ENCODE data around the gene ILKAP.

The ILKAP gene

DNA sequence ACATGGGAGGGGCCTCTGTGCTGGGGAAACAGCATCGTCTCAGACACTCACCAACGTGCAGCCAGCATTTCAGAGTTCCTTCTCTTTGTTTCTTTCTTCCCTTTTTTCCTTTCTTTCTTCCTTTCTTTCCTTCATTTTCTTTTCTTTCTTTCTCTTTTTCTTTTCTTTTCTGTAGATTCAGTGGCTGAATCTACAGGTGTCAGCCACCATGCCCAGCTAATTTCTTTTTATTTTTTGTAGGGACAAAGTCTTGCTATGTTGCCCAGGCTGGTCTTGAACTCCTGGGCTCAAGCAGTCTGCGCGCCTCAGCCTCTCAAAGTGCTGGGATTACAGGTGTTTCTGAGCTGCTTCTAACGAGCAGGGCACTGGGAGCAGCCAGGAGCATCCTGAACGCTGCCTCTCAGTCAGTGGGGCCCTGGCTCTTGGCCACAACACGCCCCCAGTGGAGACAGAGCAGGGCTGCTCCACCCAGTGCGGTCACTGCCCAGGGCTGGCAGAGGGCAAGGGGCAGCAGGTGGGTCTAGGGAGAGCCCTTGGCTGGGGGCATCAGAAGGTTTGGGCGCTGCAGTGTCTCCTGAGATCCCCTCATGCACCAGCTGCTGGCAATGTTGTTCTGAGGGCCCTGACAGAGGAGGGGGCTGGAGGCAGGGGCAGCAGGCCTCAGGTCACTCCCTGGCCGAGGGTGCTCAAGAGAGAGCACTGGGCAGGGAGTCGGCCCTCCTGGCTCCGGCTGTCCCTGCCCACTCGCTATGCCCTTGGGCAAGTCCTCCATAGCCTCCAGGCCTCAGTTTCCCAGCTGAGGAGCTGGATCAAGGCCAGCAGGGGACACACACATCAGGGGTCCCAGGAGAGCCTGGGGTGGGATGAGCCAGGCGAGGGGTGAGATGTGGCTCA, 69.7 kb downstream of the ILKAP start:
- no peak for DNase-seq

DNA sequence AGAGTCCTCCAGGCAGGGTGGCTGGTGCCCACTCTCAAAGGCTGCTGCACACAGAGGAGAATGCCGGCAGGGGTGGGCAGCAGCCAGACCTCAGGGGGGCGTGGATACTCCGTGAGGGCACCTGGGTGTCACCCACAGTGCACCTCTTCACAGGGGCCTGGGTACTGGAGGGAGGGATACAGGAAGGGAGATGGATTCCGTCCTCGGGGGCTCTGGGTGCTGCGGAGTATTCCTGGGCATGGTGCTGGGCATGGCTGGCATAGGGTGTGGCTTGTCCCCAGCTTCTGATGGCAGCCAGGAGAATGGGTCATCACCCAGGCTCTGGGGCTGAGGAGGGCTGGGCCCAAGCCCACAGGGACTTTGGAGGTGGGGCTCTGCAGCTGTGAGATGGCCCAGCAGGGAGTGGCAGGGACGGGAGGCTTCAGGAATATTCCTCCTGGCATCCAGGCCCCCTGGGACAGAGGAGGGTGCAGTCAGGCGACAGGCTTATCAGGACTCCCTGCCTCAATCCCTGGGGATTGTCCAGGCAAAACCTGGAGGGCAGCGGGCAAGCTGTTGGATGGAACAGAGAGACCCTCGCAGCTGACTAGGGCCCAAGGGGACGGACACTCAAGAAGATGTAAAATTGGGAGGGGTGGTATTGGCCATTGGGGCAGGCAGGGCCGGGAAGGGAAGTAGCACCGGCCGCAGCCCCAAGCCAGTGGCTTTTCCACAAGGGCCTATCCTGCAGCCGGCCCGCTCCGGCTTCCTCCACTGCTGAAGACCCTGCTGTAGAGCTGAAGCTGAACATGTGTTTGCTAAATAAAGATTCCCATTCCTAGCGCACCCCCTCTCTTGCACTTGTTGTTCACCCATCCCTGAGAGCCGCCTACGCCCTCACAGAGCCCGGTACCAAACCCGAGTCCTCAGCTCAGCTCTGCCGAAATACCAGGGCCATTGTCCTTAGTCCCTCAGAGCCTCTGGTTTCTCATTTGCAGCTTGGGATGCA, 70.7 kb downstream of the ILKAP start:
- no peak for DNase-seq

DNA sequence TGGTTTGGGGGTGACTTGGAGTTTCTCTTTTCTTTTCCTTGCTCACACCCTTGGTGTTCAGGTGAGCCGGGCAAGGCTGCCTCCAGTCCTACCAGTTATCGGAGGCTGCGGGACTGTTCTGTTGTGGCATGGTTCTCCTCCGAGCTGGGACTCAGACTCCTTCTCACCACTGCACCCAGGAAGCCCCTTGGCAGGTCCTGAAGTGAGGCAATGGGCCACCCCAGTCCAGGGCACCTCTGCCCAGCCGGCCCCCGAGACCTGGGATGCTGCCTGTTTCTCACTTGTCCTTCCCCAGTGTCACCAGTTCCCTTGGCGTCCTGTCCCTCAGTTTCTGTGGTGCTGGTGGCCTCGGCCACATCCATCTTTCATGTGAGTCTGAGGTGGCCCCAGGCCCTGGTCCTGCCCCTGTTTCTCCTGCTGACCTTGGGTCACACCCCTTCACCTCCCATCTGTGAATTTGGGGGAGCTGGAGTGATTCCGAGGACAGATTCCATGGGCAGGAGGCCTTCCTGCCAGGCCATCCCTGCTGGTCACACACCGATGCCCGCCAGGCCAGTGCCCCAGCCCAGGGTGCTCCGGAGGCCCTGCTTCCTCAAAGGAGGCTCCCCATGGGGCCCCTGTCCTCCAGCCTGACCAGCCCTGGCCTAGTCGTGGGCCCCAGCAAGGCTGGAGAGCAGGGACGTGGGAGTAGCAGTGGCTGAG, 71.6 kb downstream of the ILKAP start:
- no peak for DNase-seq

DNA sequence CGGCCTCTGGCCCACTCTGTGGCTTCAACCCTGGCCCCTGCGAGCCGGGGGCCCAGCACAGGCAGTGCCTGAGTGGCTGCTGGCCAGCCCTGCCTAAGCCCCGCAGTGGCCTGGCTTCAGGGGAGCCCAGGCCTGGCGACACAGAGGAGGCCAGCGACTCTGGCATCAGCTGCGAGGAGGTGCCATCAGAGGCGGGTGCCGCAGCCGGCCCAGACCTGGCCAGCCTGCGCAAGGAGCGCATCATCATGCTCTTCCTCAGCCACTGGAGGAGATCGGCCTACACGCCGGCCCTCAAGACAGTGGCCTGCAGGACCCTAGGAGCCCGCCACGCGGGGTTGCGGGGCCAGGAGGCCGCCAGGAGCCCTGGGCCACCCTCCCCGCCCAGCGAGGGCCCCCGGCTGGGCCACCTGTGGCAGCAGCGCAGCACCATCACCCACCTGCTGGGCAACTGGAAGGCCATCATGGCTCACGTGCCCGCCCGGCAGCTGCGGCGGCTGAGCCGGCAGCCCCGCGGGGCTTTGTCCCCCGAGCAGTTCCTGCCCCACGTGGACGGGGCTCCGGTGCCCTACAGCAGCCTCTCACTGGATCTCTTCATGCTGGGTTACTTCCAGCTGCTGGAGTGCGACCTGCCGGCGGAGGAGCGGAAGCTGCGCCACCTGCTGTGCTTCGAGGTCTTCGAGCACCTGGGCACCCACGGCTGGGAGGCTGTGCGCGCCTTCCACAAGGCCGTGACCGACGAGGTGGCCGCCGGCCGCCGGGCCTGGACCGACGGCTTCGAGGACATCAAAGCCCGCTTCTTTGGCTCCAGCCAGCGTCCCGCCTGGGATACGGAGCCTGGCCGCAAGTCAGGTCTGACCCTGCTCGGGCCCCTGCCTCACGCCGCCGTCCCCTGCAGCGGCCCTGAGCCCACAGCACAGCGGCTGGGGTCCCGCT, 72.5 kb downstream of the ILKAP start:
- DNase-seq: no peak

DNA sequence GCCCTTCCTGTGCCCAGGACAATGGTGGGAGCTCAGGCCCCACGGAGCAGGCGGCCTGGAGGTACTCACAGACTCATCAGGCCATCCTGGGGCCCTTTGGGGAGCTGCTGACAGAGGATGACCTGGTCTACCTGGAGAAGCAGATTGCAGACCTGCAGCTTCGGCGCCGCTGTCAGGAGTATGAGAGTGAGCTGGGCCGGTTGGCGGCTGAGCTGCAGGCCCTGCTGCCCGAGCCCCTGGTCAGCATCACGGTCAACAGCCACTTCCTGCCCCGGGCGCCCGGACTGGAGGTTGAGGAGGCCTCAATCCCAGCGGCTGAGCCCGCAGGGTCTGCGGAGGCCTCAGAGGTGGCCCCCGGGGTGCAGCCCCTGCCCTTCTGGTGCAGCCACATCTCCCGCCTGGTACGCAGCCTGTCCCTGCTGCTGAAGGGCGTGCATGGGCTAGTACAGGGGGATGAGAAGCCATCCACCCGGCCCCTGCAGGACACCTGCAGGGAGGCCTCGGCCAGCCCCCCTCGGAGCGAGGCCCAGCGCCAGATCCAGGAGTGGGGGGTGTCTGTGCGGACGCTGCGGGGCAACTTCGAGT, 73.3 kb downstream of the ILKAP start:
- no peak for DNase-seq

DNA sequence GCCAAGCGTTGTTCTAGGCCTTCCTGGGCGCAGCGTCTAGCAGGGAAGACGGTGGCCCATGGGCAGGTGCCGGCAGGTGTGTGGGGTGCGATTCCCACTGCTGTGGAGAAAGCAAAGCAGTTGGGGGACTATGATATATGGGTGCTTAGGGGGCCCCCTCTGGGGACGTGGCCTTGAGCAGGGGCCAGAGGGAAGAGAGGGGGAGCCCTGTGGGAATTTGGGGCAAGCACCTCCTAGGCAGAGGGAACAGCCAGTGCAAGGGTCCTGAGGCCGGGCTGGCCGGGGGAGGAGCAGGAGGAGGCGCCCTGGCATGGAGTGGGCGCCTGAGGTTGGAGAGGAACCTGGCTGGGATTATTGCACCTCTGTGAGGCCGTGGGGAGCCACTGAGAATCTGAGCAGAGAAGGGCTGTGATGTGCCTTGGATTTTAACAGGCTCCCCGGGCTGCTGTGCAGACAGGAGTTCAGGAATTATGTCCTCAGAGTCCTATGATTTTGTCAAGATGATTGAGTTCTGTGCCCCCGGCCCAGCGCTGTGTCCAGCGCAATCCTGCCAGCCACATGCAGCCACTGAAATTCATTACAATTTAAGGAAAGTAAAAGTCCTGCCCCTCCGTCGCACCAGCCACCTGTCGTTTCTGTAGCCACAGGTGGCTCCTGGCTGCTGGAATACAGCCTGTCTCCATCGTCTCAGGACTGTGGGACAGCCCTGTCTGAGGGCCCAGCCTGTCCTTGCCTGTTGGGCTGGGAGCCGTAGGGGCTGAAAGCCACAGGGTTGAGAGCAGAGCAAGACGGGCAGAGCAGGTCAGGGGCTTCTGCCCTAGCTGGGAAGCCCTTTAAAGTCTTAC, 74.1 kb downstream of the ILKAP start:
- no peak for DNase-seq

DNA sequence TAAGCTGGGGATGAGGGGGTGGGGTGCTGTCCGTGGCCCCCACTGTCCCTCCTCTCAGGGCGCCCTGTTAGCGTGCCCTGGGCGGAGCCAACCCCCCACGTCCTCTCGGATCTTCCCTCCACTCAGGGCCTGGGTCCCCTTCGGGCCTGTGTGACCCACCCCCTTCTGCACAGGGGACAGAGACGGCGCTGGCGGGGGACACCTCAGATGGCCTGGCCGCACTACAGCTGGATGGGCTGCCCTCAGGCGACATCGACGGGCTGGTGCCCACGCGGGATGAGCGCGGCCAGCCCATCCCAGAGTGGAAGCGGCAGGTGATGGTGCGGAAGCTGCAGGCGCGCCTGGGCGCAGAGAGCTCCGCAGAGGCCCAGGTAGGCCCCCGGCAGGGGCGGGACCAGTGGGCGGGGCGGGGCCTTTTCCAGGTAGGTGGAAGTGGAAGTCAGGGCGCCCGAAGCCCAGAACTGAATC, 74.9 kb downstream of the ILKAP start:
- DNase-seq: no peak

DNA sequence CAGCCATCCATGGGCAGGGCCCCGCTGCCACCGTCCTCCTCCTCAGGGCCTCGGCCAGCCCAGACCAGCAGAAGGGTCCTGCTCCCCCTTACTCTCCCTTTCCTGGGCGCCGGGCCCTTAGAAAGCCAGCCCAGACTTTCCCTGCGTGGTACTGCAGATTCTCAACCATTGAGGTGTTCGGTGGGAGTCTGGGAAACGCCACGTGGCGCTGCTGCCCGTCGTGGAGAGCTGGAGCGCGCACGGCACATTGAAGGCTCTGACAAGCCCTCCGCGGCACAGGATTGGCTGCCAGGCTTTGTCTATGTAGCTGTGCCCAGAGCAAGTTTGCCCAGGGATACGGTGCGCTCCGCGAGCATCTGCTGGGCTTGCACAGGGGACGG, 75.4 kb downstream of the ILKAP start:
- DNase-seq: no peak

DNA sequence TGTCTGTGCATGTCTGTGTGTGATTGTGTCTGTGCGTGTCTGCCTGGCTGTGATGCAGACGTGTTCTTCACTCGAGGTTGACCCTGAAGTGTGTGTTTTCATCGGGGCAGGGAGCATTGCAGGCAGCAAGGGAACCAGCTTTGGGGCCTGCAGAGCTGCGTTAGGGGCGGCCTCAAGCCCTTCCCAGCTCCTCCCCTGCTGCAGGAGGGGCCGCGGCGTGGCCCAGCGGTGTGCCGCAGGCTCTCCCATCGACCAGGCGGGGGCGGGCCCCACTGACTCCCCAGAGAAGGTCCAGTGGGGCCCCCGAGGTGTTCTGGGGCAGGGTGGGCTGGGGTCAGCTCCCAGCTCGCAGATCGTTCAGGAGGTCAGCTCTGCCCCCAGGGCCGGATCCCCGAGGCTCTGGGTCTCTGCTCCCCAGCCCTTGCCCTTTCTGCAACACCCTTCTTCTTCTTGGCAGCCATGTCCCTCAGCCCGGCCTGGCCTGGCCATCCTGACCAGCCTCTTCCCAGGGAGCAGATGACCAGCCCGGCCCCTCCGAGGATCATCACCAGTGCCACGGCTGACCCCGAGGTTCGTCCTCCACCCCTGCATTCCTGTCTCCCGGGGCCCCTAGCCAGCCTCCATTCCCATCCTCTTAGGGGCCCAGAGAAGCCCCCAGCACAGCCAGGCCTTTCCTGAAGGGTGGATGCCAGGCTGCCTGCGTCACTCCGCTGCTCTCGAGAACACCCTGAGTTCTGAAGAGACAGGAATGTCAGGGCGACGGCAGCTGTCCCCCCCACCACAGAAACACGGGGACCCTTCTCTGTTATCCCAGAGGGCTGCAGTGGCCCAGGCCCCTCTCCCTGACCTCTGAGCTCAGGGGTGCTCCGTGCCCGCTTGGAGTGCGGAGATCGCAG, 76.1 kb downstream of the ILKAP start:
- no peak for DNase-seq

DNA sequence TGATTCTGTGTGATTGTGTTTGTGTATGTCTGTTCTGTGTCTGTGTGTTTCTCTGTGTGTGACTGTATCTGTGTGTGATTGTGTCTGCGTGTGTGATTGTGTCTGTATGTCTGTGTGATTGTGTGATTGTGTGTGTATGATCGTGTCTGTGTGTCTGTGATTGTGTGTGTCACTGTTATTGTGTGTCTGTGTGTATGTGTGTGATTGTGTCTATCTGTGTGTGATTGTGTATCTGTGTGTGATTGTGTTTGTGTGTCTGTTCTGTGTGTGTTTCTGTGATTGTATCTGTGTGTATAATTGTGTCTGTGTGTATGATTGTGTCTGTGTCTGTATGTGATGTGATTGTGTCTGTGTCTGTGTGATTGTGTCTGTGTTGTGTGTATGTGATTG, 76.7 kb downstream of the ILKAP start:
- DNase-seq: no peak

DNA sequence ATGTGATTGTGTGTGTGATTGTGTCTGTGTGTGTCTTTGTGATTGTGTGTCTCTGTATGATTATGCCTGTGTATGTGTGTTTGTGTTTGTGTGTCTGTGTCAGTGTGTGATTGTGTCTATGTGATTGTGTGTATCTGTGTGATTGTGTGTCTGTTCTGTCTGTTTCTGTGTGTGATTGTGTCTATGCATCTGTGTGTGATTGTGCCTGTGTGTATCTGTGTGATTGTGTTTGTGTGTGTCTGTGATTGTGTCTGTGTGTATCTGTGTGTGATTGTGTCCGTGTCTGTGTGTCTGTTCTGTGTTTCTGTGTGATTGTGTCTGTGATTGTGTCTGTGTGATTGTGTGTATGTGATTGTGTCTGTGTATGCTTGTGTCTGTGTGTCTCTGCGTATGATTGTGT, 77.2 kb downstream of the ILKAP start:
- no peak for DNase-seq

DNA sequence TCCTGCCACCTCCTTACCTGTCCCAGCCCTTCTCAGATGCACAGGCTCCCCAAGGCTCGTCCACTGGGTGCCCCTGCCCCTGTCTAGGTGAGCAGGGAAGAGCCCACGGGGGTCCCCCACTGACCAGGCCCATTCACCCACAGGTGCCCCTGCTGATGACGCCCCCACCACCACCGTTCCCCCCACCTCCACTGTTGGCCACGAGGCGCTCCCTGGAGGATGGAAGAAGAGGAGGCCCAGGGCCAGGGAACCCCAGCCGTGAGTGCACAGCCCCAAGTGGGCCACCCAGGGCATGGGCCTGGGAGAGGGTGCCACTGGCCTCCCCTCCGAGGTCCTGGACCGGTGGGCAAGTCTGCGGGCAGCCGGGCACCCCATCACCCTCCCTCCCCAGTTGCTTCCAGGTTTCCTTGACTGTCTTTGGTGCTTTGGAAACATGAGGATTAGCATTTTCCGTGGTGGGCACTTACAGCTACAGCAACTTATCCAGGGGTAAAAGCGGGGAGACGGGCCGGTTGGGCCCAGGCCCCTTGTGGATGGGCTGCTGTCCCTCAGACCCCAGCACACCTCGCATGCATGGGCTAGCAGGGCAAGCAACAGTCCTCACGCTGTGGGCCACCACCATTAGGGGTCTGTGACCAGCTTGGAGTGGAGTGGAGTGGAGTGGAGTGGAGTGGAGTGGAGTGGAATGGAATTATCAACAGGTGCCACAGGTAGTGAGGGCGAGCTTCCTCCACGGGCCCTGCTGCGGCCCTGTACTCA, 78.2 kb downstream of the ILKAP start:
- no peak for DNase-seq

DNA sequence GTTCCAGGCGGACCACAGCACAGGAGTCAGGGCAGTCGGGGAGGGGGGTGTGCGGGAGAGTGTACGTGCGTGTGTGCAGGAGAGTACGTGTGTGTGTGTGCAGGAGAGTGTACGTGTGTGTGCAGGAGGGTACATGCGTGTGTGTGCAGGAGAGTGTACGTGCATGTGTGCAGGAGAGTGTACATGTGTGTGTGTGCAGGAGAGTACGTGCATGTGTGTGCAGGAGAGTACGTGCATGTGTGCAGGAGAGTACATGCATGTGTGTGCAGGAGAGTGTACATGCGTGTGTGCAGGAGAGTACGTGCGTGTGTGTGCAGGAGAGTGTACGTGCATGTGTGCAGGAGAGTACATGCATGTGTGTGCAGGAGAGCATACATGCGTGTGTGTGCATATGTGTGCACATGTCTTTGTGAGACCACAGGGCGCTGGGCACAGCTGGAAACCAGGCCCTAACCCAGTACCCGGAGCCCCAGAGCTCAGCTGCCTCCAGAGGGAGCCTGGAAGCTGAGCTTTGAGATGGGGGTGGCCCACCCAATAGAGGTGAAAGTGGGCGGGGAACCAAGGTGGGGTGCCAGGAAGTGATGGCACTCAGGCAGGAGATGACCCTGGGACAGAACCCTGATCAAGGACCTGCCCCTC, 78.9 kb downstream of the ILKAP start:
- no peak for DNase-seq

DNA sequence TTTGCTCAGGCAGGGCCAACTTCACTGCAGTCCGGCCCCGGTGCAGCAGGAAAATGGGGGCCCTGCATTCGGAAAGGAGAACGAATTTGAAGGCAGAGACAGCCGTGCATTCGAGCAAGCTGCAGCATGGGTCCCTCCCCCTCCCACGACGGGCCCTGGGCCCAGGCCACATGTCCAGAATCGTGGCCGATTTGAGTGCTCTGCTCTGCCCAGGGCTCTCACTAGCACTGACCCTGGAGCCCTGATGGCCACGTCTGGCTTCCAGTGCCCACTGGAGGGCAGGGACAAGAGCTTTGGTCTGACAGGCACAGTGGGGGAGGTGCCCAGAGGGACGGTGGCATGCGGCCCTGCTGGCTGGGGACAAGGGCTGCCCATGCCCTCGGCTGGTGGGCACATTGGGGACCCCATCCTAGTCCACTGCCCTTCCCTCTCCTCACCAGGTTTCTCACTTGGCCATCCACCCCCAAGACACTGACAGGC, 79.5 kb downstream of the ILKAP start:
- DNase-seq: no peak

DNA sequence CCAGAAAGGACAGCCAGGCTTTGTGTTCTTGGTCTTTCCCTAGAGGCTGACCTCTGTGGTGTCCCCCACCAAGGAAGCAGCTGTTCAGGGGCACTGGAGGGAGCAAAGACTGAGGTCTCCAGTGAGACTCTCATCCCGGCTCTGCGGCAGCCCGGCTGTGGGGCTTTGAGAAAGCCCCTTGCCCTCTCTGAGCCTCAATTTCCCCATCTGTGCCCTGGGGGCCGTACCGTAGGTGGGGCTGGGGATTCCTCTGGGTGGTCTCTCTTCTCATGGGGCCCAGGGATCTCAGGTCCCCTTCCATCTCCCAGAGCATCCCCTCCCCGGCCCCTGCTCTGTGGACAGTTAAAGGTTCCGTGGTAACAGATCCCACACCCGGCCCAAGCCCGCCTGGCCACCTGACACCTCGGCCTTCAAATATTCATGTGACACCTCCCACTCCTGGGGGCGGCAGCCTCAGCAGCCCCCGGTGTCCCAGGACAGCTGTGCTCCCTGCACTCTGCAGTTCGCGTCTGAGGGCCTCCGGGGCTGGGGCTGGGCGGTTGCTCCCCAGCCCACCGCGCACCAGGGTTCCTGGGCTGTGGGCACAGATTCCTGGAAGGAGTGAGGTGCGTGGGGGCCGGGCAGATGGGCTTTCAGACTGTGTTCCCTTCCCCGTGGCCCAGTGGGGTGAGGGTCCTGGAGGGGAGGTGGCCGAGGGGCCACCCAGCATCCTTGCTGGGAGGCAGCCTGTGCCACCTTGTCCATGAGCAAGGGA, 80.1 kb downstream of the ILKAP start:
- no peak for DNase-seq

DNA sequence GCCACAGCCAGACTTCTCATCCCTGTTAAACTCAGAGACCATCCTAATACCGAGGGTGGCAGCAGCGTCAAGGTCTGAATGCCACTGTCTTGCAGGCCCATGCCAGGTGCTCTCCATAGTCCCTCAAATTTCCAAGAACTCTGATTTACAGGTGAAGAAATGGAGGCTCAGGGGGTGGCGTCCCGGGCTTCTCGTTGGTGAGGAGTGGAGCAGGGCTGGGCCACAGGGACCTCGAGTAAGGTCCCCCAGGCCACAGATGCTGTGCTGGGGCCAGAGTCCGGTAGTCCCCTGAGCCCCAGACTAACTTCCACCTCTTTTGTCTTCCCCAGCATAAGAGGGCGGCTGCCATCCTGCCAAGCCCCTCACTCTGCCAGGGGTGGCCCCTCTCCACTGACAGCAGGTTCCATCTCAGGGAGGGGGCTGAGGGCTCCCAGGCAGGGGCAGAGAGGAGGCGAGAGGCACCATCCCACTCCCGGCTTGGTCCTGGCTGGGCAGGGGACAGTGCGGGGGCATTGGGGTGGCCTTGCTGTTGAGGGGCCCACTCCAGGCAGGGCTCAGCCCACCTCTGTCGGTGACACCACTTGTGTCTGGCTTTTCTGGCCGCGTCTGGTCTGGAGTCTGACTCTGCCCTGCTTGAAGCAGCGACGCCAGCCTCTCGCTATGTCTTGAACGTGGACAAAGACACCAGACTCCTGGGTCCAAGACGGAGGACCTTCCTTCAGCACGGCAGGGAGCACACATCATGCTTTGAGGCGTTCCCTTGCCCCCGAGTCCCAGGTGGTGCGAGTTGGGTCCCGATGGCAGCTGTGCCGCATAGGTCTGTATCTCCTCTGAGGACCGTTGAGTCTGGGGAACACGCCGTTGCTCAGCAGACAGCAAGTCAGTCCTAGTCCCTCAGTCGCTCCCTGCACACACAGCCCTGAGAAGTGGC, 80.9 kb downstream of the ILKAP start:
- no peak for DNase-seq

All from stimulated activated CD4-positive, alpha-beta T cell treated with anti-CD3 and anti-CD28 coated beads, Interleukin-4, amount 100 ng/mL, for 4 hours (primary cell).